HepG2 (cell line): Measurements from ENCODE around the gene SLC16A11. TPM values are rescaled to one million over a fixed set of nuclear protein-coding genes. Genes with fewer than 3 reads are reported as not detected.

Source experiments
- ATF7-NPFF ChIP-seq: sonication (generic); formaldehyde crosslinking; IDR thresholded peaks from 2 replicates; pipeline ENCODE4 v1.8.1; 2023; ENCODE audit warnings: mild to moderate bottlenecking, low read depth, missing genetic modification reagents, moderate library complexity
- BCL6 ChIP-seq: IDR thresholded peaks from 2 replicates; pipeline ENCODE4 v1.6.1; 2016; ENCODE audit warnings: missing genetic modification reagents, missing compliant biosample characterization
- BORCS8-MEF2B ChIP-seq: sonication (generic); formaldehyde crosslinking; IDR thresholded peaks from 2 replicates; pipeline ENCODE4 v1.8.0; 2022; ENCODE audit warnings: mild to moderate bottlenecking, missing genetic modification reagents
- CHD4 ChIP-seq: fragments of 200-600 bp; sonication (generic); IDR thresholded peaks from 2 replicates; pipeline ENCODE4 v1.7.0; 2017; ENCODE audit warnings: mild to moderate bottlenecking, low read length, borderline replicate concordance
- FOXC1 ChIP-seq: sonication (generic); formaldehyde crosslinking; IDR thresholded peaks from 2 replicates; pipeline ENCODE4 v1.8.0; 2022; ENCODE audit warnings: mild to moderate bottlenecking, missing genetic modification reagents, borderline replicate concordance
- GABPA ChIP-seq, 2 experiments: IDR thresholded peaks; 2 replicates each; pipeline ENCODE4 v1.6.1; 2011 to 2016; ENCODE audit warnings: low read depth in 2 of 2, low read length in 1 of 2, missing biosample characterization in 1 of 2, missing genetic modification characterization in 1 of 2
- KAT2B ChIP-seq: fragments of 150-350 bp; IDR thresholded peaks from 2 replicates; pipeline ENCODE4 v1.6.1; 2014; ENCODE audit warnings: low read depth, low read length, borderline replicate concordance
- KAT8 ChIP-seq: IDR thresholded peaks from 2 replicates; pipeline ENCODE4 v1.6.1; 2016; ENCODE audit warnings: missing genetic modification reagents, missing compliant biosample characterization
- MTF2 ChIP-seq: sonication (generic); formaldehyde crosslinking; IDR thresholded peaks from 2 replicates; pipeline ENCODE4 v1.5.0; 2020; ENCODE audit warnings: missing genetic modification reagents, borderline replicate concordance
- NFATC3 ChIP-seq: sonication (generic); formaldehyde crosslinking; IDR thresholded peaks from 2 replicates; pipeline ENCODE4 v1.5.1; 2020; ENCODE audit warnings: mild to moderate bottlenecking, missing genetic modification reagents
- PAF1 ChIP-seq: IDR thresholded peaks from 2 replicates; pipeline ENCODE4 v1.6.1; 2016; ENCODE audit warnings: missing genetic modification reagents, missing compliant biosample characterization
- PATZ1 ChIP-seq: sonication (generic); formaldehyde crosslinking; IDR thresholded peaks from 2 replicates; pipeline ENCODE4 v1.4.0; 2020; ENCODE audit warnings: missing genetic modification reagents
- POLR2G ChIP-seq: fragments of 200-400 bp; formaldehyde crosslinking; IDR thresholded peaks from 2 replicates; pipeline ENCODE4 v1.6.1; 2018; ENCODE audit warnings: mild to moderate bottlenecking, low read depth, low read length, moderate library complexity
- SOX5 ChIP-seq: IDR thresholded peaks from 2 replicates; pipeline ENCODE4 v1.6.1; 2016; ENCODE audit warnings: borderline replicate concordance
- THRA ChIP-seq: sonication (generic); formaldehyde crosslinking; IDR thresholded peaks from 2 replicates; pipeline ENCODE4 v1.4.0; 2020; ENCODE audit warnings: missing genetic modification reagents, borderline replicate concordance
- TP53 ChIP-seq: sonication (generic); formaldehyde crosslinking; conservative IDR thresholded peaks from 2 replicates; pipeline ENCODE4 v1.4.0; 2020; ENCODE audit warnings: missing genetic modification reagents
- YEATS4 ChIP-seq: sonication (generic); formaldehyde crosslinking; IDR thresholded peaks from 2 replicates; pipeline ENCODE4 v1.4.0; 2020; ENCODE audit warnings: missing genetic modification reagents, borderline replicate concordance
- ZFP1 ChIP-seq: IDR thresholded peaks from 2 replicates; pipeline ENCODE4 v1.6.1; 2016
- ZNF589 ChIP-seq: sonication (generic); formaldehyde crosslinking; conservative IDR thresholded peaks from 2 replicates; pipeline ENCODE4 v1.8.0; 2022; ENCODE audit warnings: mild to moderate bottlenecking, moderate library complexity, missing genetic modification reagents
- ZNF605 ChIP-seq: sonication (generic); formaldehyde crosslinking; IDR thresholded peaks from 2 replicates; pipeline ENCODE4 v1.8.0; 2022; ENCODE audit warnings: mild to moderate bottlenecking, missing genetic modification reagents
- ZNF652 ChIP-seq: IDR thresholded peaks from 2 replicates; pipeline ENCODE4 v1.6.1; 2016; ENCODE audit warnings: low read depth, borderline replicate concordance
- ZNF691 ChIP-seq: sonication (generic); formaldehyde crosslinking; IDR thresholded peaks from 2 replicates; pipeline ENCODE4 v1.4.0; 2020; ENCODE audit warnings: missing genetic modification reagents, low read depth, mild to moderate bottlenecking, borderline replicate concordance
- ZNF761 ChIP-seq: sonication (generic); formaldehyde crosslinking; conservative IDR thresholded peaks from 2 replicates; pipeline ENCODE4 v1.4.0; 2020; ENCODE audit warnings: mild to moderate bottlenecking, missing genetic modification reagents
- ZNF800 ChIP-seq: sonication (generic); formaldehyde crosslinking; IDR thresholded peaks from 2 replicates; pipeline ENCODE4 v1.4.0; 2020; ENCODE audit warnings: missing genetic modification reagents
- ZZZ3 ChIP-seq: sonication (generic); formaldehyde crosslinking; IDR thresholded peaks from 2 replicates; pipeline ENCODE4 v1.4.0; 2020; ENCODE audit warnings: missing genetic modification reagents, mild to moderate bottlenecking, borderline replicate concordance
- polyA plus RNA-seq, 8 experiments: library from polyadenylated mRNA; depleted of rRNA in 3 of 8; stranded (reverse) in 7 of 8; unstranded in 1 of 8; fragments of >200 nt; fragmentation: Illumina TruSeq in 4 of 8; extraction: Trizol in 4 of 8; gene quantifications; 2 replicates each; pipeline versions ENCODE4 v1.2.1 to v1.2.3, GENCODE V29; 2011 to 2016; ENCODE audit warnings: low read depth in 4 of 8, missing spikeins in 1 of 8, mixed read lengths in 1 of 8; ENCODE audit not compliant: insufficient read depth in 1 of 8
- total RNA-seq, 5 experiments: library from RNA; depleted of rRNA; stranded (reverse); fragments of >200 nt; fragmentation: Illumina TruSeq; extraction: Trizol; gene quantifications; 2 replicates each; pipeline ENCODE4 v1.2.3, GENCODE V29; 2016; ENCODE audit warnings: low read depth in 1 of 5

SLC16A11 gene
- total and polyA plus RNA-seq, 2 of the 13 experiments (the other 11 are each of a cell fraction or from before 2014, with no cell fraction given): not detected

GRCh38 chr17:7046127-7046724 is 2.3 kb upstream of the SLC16A11 start (continued):
- TF ChIP-seq THRA (CRISPR knock-in tag) (no peak), ATF7-NPFF (CRISPR knock-in tag) (no peak), ZNF800 (no peak), NFATC3 (CRISPR knock-in tag) (no peak), ZNF652 (no peak), ZNF761 (CRISPR knock-in tag) (no peak), MTF2 (CRISPR knock-in tag) (no peak), ZNF605 (0 out of 2 replicates have a peak, but pooled peaks have one; percentile 32), CHD4 (no peak), PAF1 (no peak), BCL6 (CRISPR knock-in tag) (0 out of 2 replicates have a peak, but pooled peaks have one; percentile 5), ZZZ3 (CRISPR knock-in tag) (no peak), ZNF691 (no peak), TP53 (no peak), ZNF589 (CRISPR knock-in tag) (no peak), FOXC1 (CRISPR knock-in tag) (no peak), POLR2G (0 out of 2 replicates have a peak, but pooled peaks have one; percentile 36), KAT8 (CRISPR knock-in tag) (no peak), BORCS8-MEF2B (CRISPR knock-in tag) (no peak), ZFP1 (CRISPR knock-in tag) (0 out of 2 replicates have a peak, but pooled peaks have one; percentile 9), SOX5 (CRISPR knock-in tag) (no peak), KAT2B (no peak), YEATS4 (0 out of 2 replicates have a peak, but pooled peaks have one; percentile 11), PATZ1 (CRISPR knock-in tag) (peak; percentile 25; the same call in 1 of the 2 replicates), GABPA (IDR thresholded peaks at IDR 0.05; ENCODE audit: low read depth, low read length) (no peak), GABPA (CRISPR knock-in tag; IDR thresholded peaks at IDR 0.05; ENCODE audit: low read depth) (no peak)
